Measurements from ENCODE around the gene KIAA0753.

The KIAA0753 gene

DNA sequence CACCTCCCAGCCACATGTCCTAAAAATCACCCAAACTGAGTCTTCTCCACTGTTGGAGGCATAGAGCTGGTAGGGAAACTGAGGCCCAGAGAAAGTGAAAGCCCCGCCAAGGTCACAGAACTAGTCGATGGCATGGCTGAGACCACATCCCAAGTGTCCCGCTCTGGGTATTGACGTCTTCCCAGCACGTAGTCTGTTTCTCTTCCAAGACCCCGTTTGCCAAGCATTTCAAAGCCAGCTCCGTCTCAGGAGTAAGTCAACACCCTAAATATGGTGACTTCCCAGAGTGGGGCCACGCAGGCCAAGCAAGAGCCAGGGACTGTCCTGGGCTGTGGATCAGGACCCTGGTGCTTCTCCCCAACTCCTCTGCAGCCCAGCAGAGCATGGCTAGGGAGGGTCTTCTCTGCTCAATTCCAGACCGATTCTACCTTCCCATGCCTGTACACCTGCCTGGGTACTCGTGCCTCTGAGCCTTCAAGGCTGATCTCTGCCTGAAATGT lies 103.9 kb downstream of the KIAA0753 start:
- H3K4me3 ChIP-seq (ENCODE audit: low read depth, low read length): no peak overlapping the region
- no peak for DNase-seq (ENCODE audit: low read depth)

DNA sequence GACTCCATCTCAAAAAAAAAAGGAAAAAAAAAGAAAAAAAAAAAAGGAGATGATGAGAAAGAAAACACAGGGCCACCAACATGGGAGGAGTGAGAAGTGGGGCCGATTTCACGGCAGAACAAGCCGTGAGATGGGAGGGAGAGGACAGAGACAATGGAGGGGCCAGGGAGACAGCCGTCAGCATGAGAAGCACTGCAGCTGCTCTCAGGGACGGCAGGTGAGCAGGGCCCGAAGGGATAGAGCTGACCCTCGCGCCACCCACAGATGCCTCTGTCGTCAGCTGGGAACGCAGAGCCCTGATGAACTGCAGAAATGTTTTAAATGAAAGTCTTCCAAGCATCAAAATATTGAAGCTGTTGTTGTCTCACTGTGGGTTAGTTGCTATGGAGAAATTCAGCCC lies 104.5 kb downstream of the KIAA0753 start:
- H3K4me3 ChIP-seq (ENCODE audit: low read depth, low read length): no peak overlapping the region
- DNase-seq (ENCODE audit: low read depth): no peak

DNA sequence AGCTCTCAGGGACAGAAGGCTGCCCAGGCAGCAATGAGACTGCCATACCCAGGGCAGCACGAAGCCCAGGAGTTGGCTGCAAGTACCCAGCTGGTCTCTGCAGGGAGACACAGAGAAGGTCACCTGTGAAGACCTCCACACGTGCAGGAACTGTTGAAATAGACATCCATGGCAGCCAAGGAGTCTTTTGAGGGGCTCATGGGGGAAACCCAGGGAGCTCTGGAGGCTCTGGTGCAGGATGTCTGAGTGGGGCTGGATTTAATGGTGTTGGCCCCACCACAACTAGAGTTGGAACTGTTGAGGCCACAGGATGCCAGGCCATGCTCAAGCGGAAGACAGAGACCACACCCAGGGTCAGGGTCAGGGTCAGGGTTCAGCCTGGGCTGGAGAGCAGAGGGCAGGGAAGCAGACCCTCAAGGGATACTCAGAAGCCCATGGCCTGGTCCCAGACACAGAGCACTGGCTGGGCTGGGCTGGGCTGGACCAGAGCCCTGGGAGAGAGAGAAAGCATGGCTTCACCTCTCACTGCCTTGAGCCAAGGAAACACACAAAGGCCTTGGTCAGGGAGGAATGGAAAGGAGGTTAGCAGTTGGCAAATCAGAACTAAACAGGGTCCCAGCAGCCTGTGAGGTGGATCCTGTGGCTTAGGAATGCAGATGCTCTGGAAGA lies 105.5 kb downstream of the KIAA0753 start:
- no peak for DNase-seq (ENCODE audit: low read depth)
- H3K4me3 ChIP-seq (ENCODE audit: low read depth, low read length): no peak overlapping the region

DNA sequence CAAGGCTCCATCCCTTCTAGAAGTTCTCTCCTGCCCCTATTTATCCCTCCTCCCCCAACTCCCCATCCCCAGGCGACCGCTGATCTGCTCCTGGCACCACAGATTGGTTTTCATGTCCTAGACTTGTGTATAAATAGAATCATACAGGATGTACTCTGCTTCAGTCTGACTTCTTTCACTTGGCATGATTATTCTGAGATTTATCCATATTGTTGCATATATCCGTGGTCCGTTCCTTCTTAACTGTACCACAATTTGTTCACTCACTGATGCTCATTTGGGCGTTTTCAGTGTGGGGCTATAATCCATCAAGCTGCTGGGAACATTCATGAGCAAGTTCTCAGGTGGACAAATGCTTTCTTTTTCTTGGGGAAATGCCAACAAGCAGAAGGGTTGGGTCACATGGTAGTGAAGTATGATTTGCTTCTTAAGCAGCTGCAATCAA lies 108.0 kb downstream of the KIAA0753 start:
- DNase-seq (ENCODE audit: low read depth): no peak
- H3K4me3 ChIP-seq (ENCODE audit: low read depth, low read length): no peak overlapping the region

DNA sequence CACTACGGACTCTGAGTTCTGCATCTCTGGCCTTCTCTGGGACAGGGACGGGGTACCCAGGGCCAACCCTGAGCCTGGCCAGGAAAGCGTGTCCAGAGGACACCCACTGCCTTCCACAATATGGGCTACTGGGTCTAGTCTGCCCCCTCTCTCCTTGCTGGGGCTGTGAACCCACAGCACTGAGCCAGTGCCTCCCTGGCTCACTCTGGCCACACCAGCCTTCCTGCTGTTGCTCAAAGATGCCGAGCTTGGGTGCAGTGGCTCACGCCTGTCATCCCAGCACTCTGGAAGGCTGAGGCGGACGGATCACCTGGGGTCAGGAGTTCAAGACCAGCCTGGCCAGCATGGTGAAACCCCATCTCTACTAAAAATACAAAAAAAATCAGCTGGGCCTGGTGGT lies 108.9 kb downstream of the KIAA0753 start:
- no peak for DNase-seq (ENCODE audit: low read depth)
- H3K4me3 ChIP-seq (ENCODE audit: low read depth, low read length): no peak overlapping the region

DNA sequence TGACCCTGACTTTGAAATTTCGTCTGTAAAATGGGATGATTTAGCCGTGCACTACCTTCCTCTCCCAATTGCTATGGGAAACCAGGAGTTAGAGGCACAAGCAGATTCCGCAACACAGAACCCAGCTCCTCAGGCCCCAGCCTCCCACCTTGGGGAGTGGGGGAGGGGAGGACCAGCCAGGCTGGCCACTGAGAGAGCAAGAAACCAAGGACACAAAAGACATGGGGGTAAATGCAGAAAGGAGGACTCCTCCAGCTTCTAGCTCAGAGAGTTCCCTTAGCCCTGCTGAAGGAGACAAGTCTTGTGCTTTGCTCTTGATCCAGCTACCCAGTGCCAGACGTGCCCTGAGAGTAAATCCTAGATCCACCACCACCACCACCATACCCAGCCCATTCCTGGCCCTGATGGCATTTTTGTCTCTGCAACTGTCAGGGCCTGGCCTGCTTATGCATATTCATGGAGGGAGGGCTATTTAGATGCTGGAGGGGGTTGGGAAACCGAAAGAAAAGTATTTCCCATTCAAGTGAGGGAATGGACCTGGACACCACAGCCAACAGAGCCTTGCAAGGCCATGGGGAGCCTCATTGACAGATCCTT lies 110.1 kb downstream of the KIAA0753 start:
- no peak overlapping the region for H3K4me3 ChIP-seq (ENCODE audit: low read depth, low read length)
- DNase-seq (ENCODE audit: low read depth): no peak

DNA sequence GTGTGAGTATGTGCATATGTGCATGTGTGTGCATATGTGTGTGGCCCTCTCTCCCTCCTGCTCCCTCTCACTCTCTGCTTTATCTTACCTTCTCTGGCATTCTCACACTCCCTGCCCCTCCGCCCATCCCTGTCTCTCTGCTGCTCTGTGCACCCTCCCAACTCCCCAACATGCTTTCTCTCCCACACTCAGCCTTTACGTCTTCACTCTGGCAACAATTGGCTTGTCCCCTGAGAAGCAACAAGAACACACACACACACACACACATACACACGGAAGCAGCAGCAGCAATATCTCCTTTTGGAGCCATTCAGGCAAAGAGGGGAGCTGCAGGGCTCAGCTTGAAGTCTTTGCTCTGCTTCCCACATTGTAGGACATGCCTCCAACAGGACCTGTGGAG lies 112.0 kb downstream of the KIAA0753 start:
- DNase-seq (ENCODE audit: low read depth): no peak
- no peak overlapping the region for H3K4me3 ChIP-seq (ENCODE audit: low read depth, low read length)
